ENCODE results near the gene TEAD4. TPM values are rescaled to one million over a fixed set of nuclear protein-coding genes. Genes with fewer than 3 reads are reported as not detected.

TEAD4 gene
- total RNA-seq, 2 donors from 2014 or later: 35.7 to 82.5 TPM

DNA sequence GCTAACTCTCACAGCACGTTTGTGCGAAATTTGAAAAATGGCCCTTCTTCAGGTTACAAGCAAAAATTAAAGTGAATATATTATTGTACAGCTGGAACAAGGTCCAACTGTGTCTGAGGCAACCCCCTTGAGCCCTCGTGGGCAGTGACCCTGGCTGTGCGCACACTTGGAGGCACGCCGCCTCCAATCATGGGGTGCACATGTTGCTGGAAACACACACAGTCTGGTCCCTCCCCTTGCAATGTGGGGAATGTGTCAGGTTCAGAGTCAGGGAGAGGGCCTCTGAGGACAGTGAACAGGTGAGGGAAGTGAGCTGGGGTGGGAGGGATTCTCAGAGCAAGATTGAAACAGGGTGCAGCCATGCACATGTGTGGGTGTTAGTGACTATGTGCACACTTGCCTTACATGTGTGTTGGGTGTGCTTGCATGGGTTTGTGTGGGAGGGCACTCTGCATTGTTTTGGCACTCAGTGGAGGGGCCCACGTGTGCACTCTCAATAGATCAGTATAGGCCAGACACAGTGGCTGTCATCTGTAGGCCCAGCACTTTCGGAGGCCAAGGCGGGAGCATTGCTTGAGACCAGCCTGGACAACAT is 127.6 kb downstream of the TEAD4 start:
- Histone ChIP-seq H3K4me1 (ENCODE audit: control insufficient read depth, insufficient read depth, low read length) (peaks cover 2% of the 10 kb centered on the region), H3K36me3 (ENCODE audit: control insufficient read depth, insufficient read depth, low read length) (no peaks in the 10 kb centered on the region), H3K9me3 (ENCODE audit: control insufficient read depth, low read length) (no peaks in the 10 kb centered on the region), H3K9ac (ENCODE audit: extremely low read depth, low read length, poor library complexity, severe bottlenecking) (no peak overlapping the region), H3K27me3 (ENCODE audit: control insufficient read depth, insufficient read depth, low read length, poor library complexity, severe bottlenecking) (no peaks in the 10 kb centered on the region), H3K4me3 (ENCODE audit: low read length) (no peak overlapping the region), H3K27ac (ENCODE audit: low read depth, low read length) (no peak overlapping the region)
- Mint-ChIP-seq H3K4me3 (no peak overlapping the region), H3K9me3 (no peaks in the 10 kb centered on the region), H3K27me3 (ENCODE audit: insufficient read depth) (no peaks in the 10 kb centered on the region), H3K27ac (peak overlapping the region; percentile 17), H3K36me3 (ENCODE audit: low read depth) (peaks cover 30% of the 10 kb centered on the region), H3K4me1 (peaks cover 52% of the 10 kb centered on the region)
- TF ChIP-seq, protein P1, sequence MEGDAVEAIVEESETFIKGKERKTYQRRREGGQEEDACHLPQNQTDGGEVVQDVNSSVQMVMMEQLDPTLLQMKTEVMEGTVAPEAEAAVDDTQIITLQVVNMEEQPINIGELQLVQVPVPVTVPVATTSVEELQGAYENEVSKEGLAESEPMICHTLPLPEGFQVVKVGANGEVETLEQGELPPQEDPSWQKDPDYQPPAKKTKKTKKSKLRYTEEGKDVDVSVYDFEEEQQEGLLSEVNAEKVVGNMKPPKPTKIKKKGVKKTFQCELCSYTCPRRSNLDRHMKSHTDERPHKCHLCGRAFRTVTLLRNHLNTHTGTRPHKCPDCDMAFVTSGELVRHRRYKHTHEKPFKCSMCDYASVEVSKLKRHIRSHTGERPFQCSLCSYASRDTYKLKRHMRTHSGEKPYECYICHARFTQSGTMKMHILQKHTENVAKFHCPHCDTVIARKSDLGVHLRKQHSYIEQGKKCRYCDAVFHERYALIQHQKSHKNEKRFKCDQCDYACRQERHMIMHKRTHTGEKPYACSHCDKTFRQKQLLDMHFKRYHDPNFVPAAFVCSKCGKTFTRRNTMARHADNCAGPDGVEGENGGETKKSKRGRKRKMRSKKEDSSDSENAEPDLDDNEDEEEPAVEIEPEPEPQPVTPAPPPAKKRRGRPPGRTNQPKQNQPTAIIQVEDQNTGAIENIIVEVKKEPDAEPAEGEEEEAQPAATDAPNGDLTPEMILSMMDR (conservative IDR thresholded peaks at IDR 0.05): no peak
- no peak for DNase-seq
- WGBS, 2 experiments (ENCODE audit: insufficient coverage in 1 of 2, insufficient read length in 1 of 2): 87 to 95% methylated on average over 3 to 9 of the region's 9 CpGs

DNA sequence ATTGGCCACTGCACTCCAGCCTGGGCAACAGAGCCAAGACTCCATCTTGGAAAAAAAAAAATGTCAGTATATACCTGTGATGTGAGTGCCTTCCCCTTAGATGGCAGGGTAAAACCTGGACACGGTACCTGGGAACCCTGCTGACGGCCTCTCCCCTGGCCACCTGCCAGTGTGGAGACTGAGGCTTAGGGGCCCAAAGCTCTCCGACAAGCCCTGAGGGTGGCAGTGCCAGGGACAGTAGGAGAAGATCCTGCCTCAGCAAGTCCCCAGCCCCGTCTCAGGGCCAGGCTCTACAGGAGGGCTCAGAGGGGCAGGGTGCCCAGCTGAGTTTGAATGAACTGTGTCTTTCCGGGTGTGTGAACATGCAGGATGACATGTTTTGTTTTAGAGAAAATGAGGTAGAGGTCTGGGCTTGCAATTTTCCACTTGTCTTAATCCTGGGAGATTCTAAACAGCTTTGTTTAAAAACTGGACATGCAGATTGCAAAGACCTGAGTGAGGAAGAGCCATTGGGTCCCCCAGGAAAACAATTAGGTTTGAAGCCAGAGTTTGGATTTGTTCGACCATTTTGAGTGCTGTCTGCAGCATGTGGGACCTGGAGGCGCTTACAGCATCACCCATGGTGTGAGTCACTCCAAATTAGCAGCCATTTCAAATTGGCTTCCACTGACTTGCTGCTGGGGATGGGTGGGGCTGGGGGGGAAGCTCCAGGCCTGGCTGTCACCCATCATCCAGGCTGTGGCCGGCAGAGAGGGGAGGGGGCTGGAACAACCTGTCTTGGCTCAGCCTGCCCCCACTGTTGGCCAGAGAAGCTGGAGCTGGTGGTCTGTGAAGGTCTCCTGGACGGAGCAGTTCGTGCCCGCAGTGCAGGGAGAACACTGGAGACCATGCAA is 128.8 kb downstream of the TEAD4 start:
- no peak overlapping the region for H3K4me3 Mint-ChIP-seq
- peak; percentile 45 for DNase-seq
- no peak overlapping the region for H3K27ac ChIP-seq (ENCODE audit: low read depth, low read length)
- 89 to 94% methylated on average over 7 to 11 of the region's 11 CpGs for WGBS, 2 experiments (ENCODE audit: insufficient coverage in 1 of 2, insufficient read length in 1 of 2)
- no peaks in the 10 kb centered on the region for H3K36me3 ChIP-seq (ENCODE audit: control insufficient read depth, insufficient read depth, low read length)
- H3K9me3 ChIP-seq (ENCODE audit: control insufficient read depth, low read length): no peaks in the 10 kb centered on the region
- H3K27me3 ChIP-seq (ENCODE audit: control insufficient read depth, insufficient read depth, low read length, poor library complexity, severe bottlenecking): no peaks in the 10 kb centered on the region
- peaks cover 55% of the 10 kb centered on the region for H3K4me1 Mint-ChIP-seq
- H3K36me3 Mint-ChIP-seq (ENCODE audit: low read depth): peaks cover 23% of the 10 kb centered on the region
- H3K4me3 ChIP-seq (ENCODE audit: low read length): no peak overlapping the region
- no peak overlapping the region for H3K27ac Mint-ChIP-seq
- H3K9ac ChIP-seq (ENCODE audit: extremely low read depth, low read length, poor library complexity, severe bottlenecking): no peak overlapping the region
- no peaks in the 10 kb centered on the region for H3K9me3 Mint-ChIP-seq
- TF ChIP-seq, protein P1 (conservative IDR thresholded peaks at IDR 0.05): no peak
- peaks cover 2% of the 10 kb centered on the region for H3K4me1 ChIP-seq (ENCODE audit: control insufficient read depth, insufficient read depth, low read length)
- H3K27me3 Mint-ChIP-seq (ENCODE audit: insufficient read depth): no peaks in the 10 kb centered on the region

DNA sequence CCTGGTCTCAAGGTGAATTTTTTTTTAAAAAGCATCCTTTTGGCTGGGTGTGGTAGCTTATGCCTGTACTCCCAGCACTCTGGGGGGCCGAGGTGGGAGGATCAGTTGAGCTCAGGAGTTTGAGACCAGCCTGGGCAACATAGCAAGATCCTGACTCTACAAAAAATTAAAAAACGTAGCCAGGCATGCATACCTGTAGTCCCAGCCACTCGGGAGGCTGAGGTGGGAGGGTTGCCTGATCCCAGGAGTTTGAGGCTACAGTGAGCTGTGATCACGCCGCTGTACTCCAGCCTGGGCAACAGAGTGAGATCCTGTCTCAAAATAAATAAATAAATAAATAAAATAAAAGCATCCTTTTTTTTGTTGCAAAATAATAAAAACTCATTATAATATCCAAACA is 130.4 kb downstream of the TEAD4 start:
- H3K9me3 Mint-ChIP-seq: peaks cover 6% of the 10 kb centered on the region
- peaks cover 23% of the 10 kb centered on the region for H3K36me3 Mint-ChIP-seq (ENCODE audit: low read depth)
- TF ChIP-seq, protein P1 (conservative IDR thresholded peaks at IDR 0.05): no peak
- DNase-seq: no peak
- 92 to 98% methylated on average over 2 to 5 of the region's 5 CpGs for WGBS, 2 experiments (ENCODE audit: insufficient coverage in 1 of 2, insufficient read length in 1 of 2)
- Histone ChIP-seq H3K4me1 (ENCODE audit: control insufficient read depth, insufficient read depth, low read length) (peaks cover 2% of the 10 kb centered on the region), H3K36me3 (ENCODE audit: control insufficient read depth, insufficient read depth, low read length) (no peaks in the 10 kb centered on the region), H3K9ac (ENCODE audit: extremely low read depth, low read length, poor library complexity, severe bottlenecking) (no peak overlapping the region), H3K9me3 (ENCODE audit: control insufficient read depth, low read length) (no peaks in the 10 kb centered on the region), H3K4me3 (ENCODE audit: low read length) (no peak overlapping the region), H3K27ac (ENCODE audit: low read depth, low read length) (no peak overlapping the region), H3K27me3 (ENCODE audit: control insufficient read depth, insufficient read depth, low read length, poor library complexity, severe bottlenecking) (no peaks in the 10 kb centered on the region)
- H3K27me3 Mint-ChIP-seq (ENCODE audit: insufficient read depth): no peaks in the 10 kb centered on the region
- no peak overlapping the region for H3K27ac Mint-ChIP-seq
- H3K4me3 Mint-ChIP-seq: no peak overlapping the region
- H3K4me1 Mint-ChIP-seq: peaks cover 45% of the 10 kb centered on the region

Other genes starting within 250 kb of the TEAD4 start
- gene FKBP4, start 164.4 kb upstream of the TEAD4 start, total RNA-seq: 100 to 1,000 TPM; 139 to 253 TPM
- gene ITFG2, start 146.7 kb upstream of the TEAD4 start, total RNA-seq: 10 to 100 TPM; 22.5 to 59.5 TPM
- not detected for gene NRIP2, start 124.4 kb upstream of the TEAD4 start, total RNA-seq
- under 1 TPM; 0.22 to 0.29 TPM for gene TEX52, start 102.4 kb upstream of the TEAD4 start, total RNA-seq
- 100 to 1,000 TPM in 1 of 2 donors, 10 to 100 TPM in 1; 93.9 to 147 TPM for gene FOXM1, start 82.2 kb upstream of the TEAD4 start, total RNA-seq
- gene RHNO1, start 82.2 kb upstream of the TEAD4 start, total RNA-seq: 10 to 100 TPM; 64.9 to 70.0 TPM
- 10 to 100 TPM; 28.1 to 47.9 TPM for gene TULP3, start 68.5 kb upstream of the TEAD4 start, total RNA-seq
- gene TSPAN9, start 118.0 kb downstream of the TEAD4 start, total RNA-seq: 10 to 100 TPM; 31.9 to 80.8 TPM